ENCODE data around the gene GLB1L. TPM values are rescaled to one million over a fixed set of nuclear protein-coding genes. Genes with fewer than 3 reads are reported as not detected.

Gene GLB1L
- total RNA-seq, 4 donors from 2014 or later: 6.7 to 13.1 (median 9.6) TPM

GRCh38 chr2:219213486-219214071, 31.7 kb downstream of the GLB1L start:
- Histone ChIP-seq H3K27ac (no peak overlapping the region), H3K27me3 (no peaks in the 10 kb centered on the region), H3K4me3 (no peak overlapping the region), H3K36me3 (peaks cover 0 to 78% (median 12%) of the 10 kb centered on the region in 3 donors), H3K4me1 (peaks cover 0 to 33% (median 16%) of the 10 kb centered on the region in 4 donors), H3K9me3 (no peaks in the 10 kb centered on the region)
- no peak for DNase-seq (ENCODE audit: low spot score in 2 of 2)
- 90 to 91% methylated on average over 10 of the region's 10 CpGs for WGBS, 2 donors
- no peak for TF ChIP-seq CTCF (IDR thresholded peaks at IDR 0.05)
- TF ChIP-seq POLR2A (IDR thresholded peaks at IDR 0.05): no peak
- TF ChIP-seq EP300 (IDR thresholded peaks at IDR 0.05): no peak

GRCh38 chr2:219213026-219213415, 32.2 kb downstream of the GLB1L start:
- 89 to 90% methylated on average over 7 to 8 of the region's 8 CpGs for WGBS, 2 donors
- Histone ChIP-seq H3K36me3 (peaks cover 0 to 84% (median 15%) of the 10 kb centered on the region in 3 donors), H3K27me3 (no peaks in the 10 kb centered on the region), H3K4me3 (no peak overlapping the region), H3K4me1 (peaks cover 0 to 33% (median 15%) of the 10 kb centered on the region in 4 donors), H3K27ac (no peak overlapping the region), H3K9me3 (no peaks in the 10 kb centered on the region)
- TF ChIP-seq POLR2A (IDR thresholded peaks at IDR 0.05): no peak
- no peak for TF ChIP-seq CTCF (IDR thresholded peaks at IDR 0.05)
- no peak for DNase-seq (ENCODE audit: low spot score in 2 of 2)

- no peak for TF ChIP-seq CTCF (IDR thresholded peaks at IDR 0.05)
- TF ChIP-seq EP300 (IDR thresholded peaks at IDR 0.05): no peak
- TF ChIP-seq POLR2A (IDR thresholded peaks at IDR 0.05): no peak
- no peak for DNase-seq (ENCODE audit: low spot score in 2 of 2)
- Histone ChIP-seq H3K4me3 (no peak overlapping the region), H3K36me3 (peaks cover 0 to 79% (median 15%) of the 10 kb centered on the region in 3 donors), H3K27ac (peak overlapping the region in 1 of 4 donors; percentile 7), H3K9me3 (no peaks in the 10 kb centered on the region), H3K27me3 (no peaks in the 10 kb centered on the region), H3K4me1 (peaks cover 0 to 26% (median 12%) of the 10 kb centered on the region in 4 donors)
- WGBS, 2 donors: 86 to 91% methylated on average over 9 of the region's 9 CpGs
These were observed 34.3 kb downstream of the GLB1L start for GRCh38 chr2:219210886-219211362.

GRCh38 chr2:219210196-219210885, 34.9 kb downstream of the GLB1L start:
- Histone ChIP-seq H3K36me3 (peaks cover 0 to 73% (median 15%) of the 10 kb centered on the region in 3 donors), H3K4me3 (no peak overlapping the region), H3K9me3 (no peaks in the 10 kb centered on the region), H3K27ac (no peak overlapping the region), H3K27me3 (no peaks in the 10 kb centered on the region), H3K4me1 (peaks cover 0 to 24% (median 12%) of the 10 kb centered on the region in 4 donors)
- WGBS, 2 donors: 89 to 94% methylated on average over 24 of the region's 24 CpGs
- DNase-seq (ENCODE audit: low spot score in 2 of 2): no peak
- TF ChIP-seq CTCF (IDR thresholded peaks at IDR 0.05): no peak
- no peak for TF ChIP-seq POLR2A (IDR thresholded peaks at IDR 0.05)
- no peak for TF ChIP-seq EP300 (IDR thresholded peaks at IDR 0.05)

Data from tibial nerve (tissue), 4 donors.